GM21515 (cell line): ENCODE data around the gene LMBR1.

ENCODE experiments used
- ATAC-seq: cut with Tn5 transposase; IDR thresholded peaks from one replicate; pipeline ENCODE4 v1.9.1; 2021; ENCODE audit not compliant: unreplicated experiment

Gene LMBR1

GRCh38 chr7:156802214-156802613 lies 90.8 kb downstream of the LMBR1 start:
- no peak for ATAC-seq

GRCh38 chr7:156795415-156795814 lies 97.6 kb downstream of the LMBR1 start:
- no peak for ATAC-seq

GRCh38 chr7:156793334-156793733 lies 99.6 kb downstream of the LMBR1 start:
- no peak for ATAC-seq

- ATAC-seq: no peak
Observed at GRCh38 chr7:156792611-156793010, 100.4 kb downstream of the LMBR1 start.

GRCh38 chr7:156791241-156791640 lies 101.7 kb downstream of the LMBR1 start:
- no peak for ATAC-seq

- ATAC-seq: no peak
Observed at GRCh38 chr7:156790264-156790663, 102.7 kb downstream of the LMBR1 start.

- ATAC-seq: no peak
Observed at GRCh38 chr7:156785998-156786543, 106.9 kb downstream of the LMBR1 start.

GRCh38 chr7:156783864-156784263 lies 109.1 kb downstream of the LMBR1 start:
- no peak for ATAC-seq

- ATAC-seq: no peak
Observed at GRCh38 chr7:156781972-156782371, 111.0 kb downstream of the LMBR1 start.

- ATAC-seq: peak; percentile 94
Observed at GRCh38 chr7:156780724-156781455, 112.1 kb downstream of the LMBR1 start.

- ATAC-seq: no peak
Observed at GRCh38 chr7:156778668-156779067, 114.3 kb downstream of the LMBR1 start.

GRCh38 chr7:156778201-156778600 lies 114.8 kb downstream of the LMBR1 start:
- no peak for ATAC-seq

- no peak for ATAC-seq
Observed at GRCh38 chr7:156777364-156778069, 115.5 kb downstream of the LMBR1 start.

- ATAC-seq: no peak
Observed at GRCh38 chr7:156776527-156776926, 116.5 kb downstream of the LMBR1 start.

- ATAC-seq: peak; percentile 47
Observed at GRCh38 chr7:156773966-156774365, 119.0 kb downstream of the LMBR1 start.

GRCh38 chr7:156772725-156773124 lies 120.3 kb downstream of the LMBR1 start:
- no peak for ATAC-seq

GRCh38 chr7:156768698-156769472 lies 124.1 kb downstream of the LMBR1 start:
- ATAC-seq: no peak

GRCh38 chr7:156766666-156767065 lies 126.3 kb downstream of the LMBR1 start:
- no peak for ATAC-seq

- no peak for ATAC-seq
Observed at GRCh38 chr7:156765901-156766656, 126.9 kb downstream of the LMBR1 start.

- ATAC-seq: no peak
Observed at GRCh38 chr7:156764766-156765165, 128.2 kb downstream of the LMBR1 start.
